NCI-H1694 (cell line): ENCODE results near the gene MPHOSPH10.
"Not testable (repeated sequence)": the region's sequence is repeated elsewhere in the genome, so short reads cannot be mapped to it uniquely, and the experiment has no call there.

Experiments
- DNase-seq: peaks from one replicate; lab custom pipeline; 2025; lab: John Stamatoyannopoulos, UW

The MPHOSPH10 gene

DNA sequence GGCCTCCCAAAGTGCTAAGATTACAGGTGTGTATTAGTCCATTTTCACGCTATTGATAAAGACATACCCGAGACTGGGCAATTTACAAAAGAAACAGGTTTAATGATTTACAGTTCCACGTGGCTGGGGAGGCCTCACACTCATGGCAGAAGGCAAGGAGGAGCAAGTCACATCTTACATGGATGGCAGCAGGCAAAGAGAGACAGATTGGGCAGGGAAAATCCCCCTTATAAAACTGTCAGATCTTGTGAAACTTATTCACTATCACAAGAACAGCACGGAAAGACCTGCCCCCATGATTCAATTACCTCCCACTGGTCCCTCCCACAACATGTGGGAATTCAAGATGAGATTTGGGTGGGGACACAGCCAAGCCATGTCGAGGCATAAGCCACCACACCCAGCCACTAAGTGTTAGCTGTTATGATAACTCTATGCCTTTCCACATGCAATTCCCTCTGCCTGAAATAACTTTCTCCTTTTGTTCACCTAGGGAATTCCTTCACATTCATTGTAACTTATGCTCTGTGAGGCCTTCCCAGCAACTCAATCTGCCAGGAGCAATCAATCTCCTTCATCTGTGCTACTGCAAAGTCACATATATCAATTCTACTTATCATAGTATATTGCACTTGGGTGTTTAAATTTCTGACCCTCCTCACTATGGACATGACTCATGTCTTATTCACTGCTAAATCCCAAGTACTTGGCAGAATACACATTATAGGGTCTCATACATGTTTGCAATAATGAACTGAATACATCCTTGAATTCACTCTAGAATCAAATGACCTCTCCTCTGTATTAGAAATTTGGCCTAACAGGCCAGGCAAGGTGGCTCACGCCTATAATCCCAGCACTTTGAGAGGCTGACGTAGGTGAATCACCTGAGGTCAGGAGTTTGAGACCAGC lies 7.8 kb upstream of the MPHOSPH10 start:
- DNase-seq: no peak

DNA sequence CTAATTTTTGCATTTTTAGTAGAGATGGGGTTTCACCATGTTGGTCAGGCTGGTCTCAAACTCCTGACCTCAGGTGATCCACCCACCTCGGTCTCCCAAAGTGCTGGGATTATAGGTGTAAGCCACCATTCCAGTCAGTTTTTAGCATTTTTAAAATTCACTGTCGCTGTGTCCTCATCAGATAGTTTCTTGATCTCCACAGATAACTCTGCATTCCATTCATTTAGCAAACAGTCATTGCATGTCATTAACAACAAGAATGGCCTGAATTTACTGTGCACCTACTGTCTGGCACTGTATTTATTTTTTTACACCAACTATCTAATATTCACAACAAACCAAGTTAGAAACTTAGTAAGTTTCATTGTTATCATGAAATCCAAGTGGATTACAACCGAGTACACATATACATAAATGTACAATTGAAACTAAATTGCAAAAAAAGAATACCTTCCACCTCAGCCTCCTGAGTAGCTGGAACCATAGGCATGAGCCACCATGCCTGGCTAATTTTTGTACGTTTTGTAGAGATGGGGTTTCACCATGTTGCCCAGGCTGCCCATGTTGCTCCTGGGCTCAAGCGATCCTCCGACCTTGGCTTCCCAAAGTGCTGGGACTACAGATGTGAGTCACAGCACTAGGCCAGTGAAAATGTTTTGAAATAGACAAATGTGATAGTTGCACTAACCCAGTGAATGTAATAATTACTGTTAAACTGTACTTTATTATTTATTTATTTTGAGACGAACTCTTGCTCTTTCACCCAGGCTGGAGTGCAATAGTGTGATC lies 4.7 kb upstream of the MPHOSPH10 start:
- no peak for DNase-seq

DNA sequence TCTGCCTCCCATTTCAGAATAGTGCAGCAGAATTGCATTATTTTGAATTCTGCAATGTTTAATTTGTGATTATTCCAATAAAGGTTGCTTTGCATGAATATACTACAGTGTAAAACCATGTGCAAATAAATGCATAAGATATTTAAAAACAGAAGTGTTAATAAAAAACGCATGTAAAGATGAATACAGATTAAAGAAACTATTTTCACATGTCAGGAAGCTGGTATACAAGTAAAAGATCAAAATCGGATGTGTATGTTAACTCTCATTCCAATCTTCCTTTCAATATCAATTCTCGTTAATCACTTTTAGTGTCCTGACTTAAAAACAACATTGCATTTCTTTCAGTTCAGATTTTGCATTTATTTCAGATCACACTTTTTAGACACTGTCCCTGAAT lies 3.5 kb upstream of the MPHOSPH10 start:
- no peak for DNase-seq

DNA sequence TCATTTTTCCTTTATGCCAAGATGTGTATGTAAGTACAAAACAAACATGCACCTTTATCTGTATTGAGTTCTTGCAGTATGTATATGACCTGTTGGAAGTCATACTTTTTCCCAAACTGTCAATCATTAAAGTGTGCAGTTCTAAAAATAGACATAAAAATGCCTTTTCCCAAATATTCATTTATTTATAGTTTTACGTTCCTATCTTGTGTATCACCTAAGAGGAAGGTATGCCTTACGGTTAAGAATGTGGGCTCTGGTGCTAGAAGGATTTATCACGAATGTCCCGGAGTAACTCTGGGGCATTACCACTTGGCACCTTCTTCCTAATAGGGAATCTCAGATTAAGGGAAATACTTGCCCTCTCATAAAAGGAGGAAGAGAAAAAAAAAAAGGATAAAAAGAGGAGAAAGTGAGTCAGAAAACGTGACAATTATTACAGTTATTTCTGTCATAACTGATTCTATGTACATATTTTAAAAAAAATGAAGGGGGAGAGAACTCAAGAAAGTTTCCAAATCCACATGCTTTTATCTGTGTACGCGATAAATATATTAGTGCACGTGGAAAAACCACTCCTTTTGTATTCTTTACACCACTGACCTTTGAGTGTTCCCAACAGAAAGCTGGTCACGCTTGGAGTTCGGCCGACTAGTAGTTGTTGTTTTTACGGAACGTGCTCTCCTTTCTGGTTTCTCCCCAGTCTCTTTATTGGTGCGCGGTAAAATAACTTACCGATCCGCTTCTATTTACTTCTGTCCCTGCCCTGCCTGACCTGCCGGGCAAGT lies 1.1 kb upstream of the MPHOSPH10 start:
- no peak for DNase-seq

DNA sequence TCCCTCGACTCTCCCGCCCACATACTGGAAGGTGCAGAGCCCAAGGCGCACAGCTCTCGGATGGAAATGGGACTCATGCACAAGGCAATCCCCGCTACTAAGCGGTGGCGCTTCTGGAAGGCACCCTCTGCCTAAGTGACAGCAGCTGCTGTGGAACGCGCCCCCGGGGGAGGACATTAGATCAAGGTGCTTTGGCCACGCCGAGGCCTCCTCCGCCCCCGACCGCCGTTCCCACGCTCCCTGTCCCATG lies 607 bp upstream of the MPHOSPH10 start:
- peak; percentile 48 for DNase-seq

DNA sequence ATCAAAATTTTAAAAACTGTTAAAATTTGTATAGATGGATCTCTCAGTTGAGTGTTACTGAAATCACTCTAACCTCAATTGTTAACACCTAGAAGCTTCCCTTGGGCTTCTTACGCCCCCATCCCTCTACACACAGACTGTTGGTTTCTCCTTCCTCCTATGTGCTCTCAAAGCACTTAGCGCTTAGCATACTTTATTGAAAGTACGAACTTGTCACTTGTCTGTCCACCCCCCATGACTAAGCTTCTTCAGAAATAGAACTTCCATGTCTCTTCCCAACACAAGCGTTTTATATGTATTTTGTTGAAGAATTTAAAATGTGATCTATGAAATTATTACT lies 441 bp downstream of the MPHOSPH10 start:
- DNase-seq: no peak

DNA sequence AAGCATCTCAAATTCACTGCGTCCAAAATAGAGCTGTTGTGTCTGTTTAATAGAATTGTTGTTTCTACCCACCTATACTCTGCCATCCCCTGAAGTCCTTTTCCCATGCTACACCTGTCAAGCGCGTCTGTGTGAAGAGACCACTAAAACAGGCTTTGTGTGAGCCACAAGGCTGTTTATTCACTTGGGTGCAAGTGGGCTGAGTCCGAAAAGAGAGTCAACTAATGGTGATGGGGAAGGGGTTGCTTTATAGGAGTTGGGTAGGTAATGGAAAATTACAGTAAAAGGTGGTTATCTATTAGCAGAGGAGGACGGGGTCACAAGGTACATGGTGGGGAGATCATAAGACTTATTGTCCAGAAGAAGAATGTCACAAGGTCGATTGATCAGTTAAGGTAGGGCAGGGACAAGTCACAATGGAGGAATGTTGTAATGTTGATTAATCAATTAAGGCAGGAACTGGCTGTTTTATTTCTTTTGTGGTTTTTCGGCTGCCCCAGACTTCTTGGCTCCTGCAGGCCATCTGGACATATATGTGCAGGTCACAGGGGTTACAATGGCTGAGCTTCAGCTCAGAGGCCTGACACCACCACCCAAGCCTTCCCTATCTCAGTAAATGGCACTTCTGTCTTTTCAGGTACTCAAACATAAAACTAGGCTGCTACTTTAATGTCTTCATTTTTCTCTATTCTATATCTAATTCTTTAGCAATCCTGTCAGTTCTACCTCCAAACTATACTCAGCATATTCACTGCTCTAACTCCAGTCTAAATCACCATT lies 1.1 kb downstream of the MPHOSPH10 start:
- not testable (repeated sequence) for DNase-seq

DNA sequence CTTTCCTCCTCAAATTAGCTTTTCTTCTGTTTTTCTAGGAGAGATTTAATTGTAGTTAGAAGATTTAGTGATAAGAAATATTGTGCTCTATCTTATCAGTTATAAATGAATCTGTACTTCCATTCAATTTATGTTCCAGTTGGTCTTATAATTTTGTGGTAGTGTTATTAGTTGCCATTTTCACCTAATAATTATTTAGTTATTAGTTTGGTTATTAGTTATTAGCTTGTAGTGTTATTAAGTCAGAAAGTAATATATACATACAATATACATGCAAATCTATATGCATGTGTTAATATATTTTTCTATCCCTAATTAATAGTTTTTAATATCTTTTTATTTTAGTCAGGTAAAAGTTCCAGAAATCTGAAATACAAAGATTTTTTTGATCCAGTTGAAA lies 3.2 kb downstream of the MPHOSPH10 start:
- DNase-seq: no peak

DNA sequence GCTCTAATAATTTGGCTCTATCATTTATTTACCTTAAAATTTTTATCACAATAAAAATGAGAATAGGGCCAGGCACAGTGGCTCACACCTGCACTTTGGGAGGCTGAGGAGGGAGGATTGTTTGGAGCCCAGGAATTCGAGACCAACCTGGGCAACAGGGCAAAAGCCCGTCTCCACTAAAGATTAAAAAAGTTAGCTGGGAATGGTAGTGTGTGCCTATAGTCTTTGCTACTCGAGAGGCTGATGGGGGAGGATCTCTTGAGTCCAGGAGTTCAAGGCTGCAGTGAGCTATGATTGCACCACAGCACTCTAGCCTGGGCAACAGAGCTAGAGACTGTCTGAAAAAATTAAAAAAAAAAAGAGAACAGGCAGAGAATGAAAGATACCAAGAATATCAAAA lies 5.7 kb downstream of the MPHOSPH10 start:
- DNase-seq: no peak

DNA sequence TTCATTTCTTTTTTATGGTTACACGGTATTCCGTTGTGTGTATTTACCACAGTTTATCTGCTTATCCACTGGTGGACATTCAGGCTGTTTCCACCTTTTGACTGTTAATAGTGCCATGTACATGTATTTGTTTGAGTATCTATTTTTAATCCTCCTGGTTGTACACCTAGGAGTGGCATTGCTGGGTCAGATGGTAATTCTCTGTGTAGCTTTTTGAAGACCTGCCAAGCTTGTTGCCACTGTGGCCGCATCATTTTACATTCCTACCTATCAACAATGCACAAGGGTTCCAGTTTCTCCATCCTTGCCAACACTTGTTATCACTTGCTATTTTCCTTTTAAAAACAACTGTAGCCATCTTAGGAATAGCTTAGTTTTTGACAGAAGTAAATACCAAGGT lies 13.3 kb downstream of the MPHOSPH10 start:
- DNase-seq: no peak

DNA sequence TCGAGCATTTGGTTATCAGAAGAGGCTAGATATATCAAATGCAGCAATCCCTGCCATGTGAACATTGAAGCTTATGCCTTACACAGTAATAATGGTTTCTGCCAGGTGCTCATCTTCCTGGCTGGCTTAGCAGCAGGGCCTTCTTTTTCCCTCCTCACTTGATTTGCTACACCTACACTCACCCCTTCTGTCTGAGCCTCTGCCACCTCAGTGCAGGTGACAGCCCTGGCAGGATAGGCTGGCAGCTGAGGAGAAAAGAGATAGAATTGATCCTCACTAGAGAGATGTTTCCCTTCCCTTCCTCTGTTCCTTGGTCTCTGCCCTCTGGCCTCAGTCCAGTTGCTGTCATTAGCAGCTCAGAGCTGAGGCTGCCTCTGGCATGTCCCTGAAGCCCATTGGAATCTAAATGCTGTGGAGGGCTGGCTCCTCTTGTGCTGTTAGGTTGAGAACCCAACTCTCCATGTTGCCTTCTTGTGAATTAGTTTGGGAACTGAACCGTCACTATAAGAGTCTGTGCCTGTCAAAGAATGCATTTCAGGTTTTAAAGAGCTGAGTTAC lies 18.2 kb downstream of the MPHOSPH10 start:
- DNase-seq: no peak

DNA sequence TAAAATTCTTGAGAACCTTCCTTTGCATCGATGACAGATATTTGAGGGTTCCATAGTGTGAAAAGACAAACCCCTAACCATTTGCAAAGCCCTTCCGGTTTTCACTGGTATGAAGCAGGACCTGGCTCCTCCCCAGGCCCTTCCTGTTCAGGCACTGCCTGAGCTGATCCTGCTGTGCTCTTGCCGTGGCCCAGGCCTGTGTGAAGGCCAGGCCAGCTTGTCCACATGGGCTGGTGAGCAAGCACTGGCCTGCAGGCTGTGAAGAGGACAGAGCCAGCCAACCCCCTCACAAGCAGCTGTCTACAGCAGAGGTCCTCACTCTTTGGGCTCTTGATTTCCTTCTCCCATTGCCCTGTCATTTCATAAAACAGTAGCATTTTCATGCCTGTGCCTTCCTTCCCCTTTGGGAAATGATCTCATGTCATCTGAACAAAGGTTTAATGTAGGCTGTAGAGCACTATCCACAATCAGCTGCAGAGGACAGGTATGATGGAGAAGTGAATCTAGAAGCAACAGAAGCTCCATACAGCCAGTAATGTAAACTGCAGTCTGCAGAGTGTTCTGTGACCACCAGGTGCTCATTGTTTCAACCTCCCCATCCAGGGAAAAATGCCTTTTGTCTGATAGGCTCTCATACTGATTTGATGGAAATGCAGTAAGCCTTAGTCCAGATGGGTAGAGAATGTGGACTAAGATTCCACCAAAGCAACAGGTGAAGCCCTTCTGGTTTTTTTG lies 19.8 kb downstream of the MPHOSPH10 start:
- no peak for DNase-seq

DNA sequence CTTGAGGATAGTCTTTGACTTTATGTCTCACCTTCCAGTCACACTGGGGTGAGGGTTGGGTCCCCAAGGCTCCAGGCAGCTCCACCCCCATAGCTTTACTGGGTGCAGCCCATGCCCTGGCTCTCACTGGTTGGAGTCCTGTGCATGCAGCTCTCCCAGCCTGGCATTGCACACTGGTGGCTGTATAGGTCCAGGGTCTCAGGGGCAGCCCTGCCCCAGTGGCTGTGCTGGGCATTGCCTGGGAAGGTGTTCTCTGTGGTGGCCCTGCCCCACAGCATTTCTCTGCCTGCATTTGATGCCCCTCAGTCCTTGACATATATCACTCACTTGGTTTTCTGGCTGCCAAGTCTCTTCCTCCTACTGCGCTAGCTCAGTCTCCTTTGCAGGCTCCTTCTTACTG lies 21.2 kb downstream of the MPHOSPH10 start:
- DNase-seq: no peak

DNA sequence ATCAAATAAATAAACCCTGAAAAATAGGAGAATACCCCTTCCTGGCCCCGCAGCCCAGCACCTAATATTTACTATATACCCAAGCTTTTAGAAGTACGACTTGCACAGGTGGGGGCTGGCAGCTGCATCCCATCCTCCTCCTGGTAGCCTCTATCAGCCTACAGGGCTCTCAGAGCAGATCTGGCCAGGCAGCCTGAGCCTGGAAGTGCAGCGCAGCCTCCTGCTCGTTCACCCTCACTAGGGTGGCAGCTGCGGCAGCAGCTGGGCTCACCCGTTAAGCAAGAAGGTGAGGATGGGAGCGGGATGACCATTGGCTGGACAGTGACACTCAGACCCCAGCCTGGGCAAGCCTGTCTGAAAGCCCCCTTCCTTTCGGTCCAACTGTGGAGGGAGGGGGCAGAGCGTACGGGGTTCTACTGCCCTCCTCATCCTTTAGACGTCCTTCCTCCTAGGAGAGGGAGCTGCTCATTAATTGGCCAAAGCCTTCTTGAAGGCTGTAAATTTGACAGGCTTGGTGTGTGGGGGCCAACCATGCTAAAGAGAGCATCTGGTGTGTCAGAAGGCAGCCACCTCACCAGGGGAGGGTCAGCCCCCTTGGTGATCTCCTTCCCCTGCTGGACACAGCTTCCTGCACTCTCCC lies 23.3 kb downstream of the MPHOSPH10 start:
- no peak for DNase-seq

DNA sequence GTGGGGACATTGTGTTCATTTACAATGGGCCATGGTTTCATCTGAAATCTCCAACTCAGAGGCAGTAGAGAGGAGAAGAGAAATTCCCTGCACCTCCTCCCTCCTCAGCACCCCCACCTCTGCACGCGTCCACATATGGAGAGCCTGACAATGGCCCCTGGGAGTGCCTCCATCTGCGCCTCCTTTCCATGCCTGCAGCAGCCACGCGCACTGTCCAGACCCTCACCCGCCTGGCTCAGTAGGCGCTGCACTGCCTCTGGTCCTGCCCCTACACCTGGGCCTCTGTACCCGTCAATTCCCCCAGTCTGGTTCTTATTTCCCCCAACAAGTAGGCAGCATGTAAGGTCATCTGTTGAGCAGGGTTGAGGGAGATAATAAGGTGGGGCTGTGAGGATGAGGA lies 23.8 kb downstream of the MPHOSPH10 start:
- no peak for DNase-seq

DNA sequence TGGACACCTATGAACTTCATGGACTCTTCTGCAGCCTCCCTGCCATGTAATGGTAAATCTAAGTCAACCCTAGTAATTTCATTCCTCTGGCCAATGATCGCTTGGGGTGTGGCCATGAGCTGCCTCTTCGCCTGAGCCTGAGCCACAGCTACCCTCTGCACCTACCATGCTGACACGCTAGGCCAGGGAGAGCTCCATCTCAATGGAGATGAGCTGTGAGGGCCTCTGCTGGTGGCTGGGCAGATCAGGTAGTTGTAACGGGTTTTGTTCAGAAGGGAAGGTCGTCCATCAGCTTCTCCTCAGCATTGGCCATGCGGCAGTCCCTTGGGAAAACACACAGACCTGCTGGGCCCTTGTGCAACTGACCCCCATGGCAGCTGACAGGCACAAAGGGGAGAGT lies 24.4 kb downstream of the MPHOSPH10 start:
- DNase-seq: no peak

DNA sequence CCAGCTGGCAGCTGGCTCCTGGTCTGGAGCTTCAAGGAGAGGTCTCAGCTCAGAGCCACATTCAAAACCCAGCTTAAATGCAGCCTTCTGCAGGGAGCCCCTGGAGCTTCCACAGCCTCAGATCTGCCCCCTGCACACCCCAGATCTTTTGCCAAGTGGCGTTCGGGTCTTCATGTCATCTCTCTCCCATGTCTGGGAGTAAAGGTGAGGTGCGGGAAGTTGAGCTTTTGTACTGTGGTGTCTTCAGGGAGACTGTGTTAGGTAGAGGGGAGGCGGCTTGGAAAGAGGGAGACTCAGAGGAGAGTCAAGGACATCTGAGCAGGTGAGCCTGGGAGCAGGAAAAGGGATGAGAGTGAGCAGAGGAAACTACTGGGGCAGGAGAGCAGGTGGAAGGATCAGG lies 25.4 kb downstream of the MPHOSPH10 start:
- DNase-seq: no peak

DNA sequence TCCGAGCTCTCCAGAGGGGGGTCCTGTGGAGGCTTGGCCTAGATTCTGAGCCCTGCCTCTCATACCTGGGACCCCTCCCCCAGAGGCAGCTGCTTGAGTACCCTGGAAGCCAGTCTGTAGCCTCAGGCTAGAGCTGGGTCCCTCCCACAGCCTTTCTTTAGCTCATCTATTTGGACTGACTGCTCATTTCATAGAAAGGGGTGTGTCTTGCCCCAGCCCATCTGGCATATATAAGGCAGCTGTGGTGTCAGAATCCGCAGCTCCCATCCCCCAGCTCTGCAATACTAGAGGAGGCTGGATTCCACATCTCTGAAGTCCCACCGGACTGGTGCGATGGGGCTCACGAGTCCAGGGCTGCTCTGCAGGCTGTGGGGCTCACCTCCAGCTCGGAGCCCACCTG lies 26.1 kb downstream of the MPHOSPH10 start:
- peak; percentile 85 for DNase-seq

DNA sequence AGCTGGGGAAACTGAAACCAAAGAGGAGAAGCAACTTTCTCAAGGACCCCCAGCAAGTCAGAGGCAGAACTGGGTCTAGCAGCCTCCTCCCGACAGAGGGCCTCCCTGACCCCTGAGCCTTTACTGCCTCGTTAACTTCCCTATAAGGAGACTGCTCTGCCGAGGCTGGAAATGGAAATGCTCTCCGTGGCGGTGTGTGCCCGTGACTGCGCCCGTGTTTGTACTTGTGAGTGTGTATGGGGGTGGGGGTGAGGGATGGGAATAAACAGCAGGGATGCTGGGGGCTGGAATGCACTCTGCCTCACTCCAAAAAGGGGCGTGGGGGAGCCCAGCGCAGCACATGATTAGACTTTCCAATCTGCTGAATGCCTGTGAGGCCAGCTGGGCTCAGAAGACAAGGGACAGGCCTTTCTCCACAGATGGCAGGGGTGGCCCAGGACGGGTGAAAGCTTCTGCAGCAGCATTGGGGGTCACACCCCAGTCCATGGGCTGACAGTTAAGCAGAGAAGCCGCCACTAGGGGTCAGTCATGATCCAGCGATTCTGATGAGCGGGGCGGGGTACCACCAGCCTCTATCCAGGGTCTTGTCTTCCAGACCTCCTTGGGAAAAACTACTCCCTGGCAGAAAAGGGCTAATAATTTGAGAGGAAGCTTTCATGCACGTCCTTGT lies 26.8 kb downstream of the MPHOSPH10 start:
- peak; percentile 70 for DNase-seq

DNA sequence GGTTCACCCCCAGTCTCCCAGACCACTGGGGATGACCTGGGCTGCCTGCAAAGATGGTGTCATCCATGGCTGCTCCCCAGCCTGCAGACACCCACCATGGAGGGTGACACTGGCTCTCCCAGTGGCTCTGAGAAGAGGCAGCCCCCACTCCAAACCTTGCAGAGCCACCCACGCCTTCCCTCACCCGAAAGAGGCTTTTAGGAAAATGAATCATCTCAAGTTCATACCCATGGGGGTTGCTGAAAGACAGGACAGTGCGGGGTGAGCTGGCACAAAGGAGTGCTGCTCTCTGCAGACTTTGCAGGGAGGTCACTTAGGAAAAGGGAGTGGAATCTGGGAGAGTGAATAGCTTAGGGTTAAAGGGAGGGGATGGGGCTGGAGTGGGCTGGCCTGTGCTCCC lies 36.4 kb downstream of the MPHOSPH10 start:
- no peak for DNase-seq
